Stomach smooth muscle (tissue), 2 donors: ENCODE measurements around the gene FOS.
"Not testable (repeated sequence)": the region's sequence is repeated elsewhere in the genome, so short reads cannot be mapped to it uniquely, and the experiment has no call there.

Experiments
- H3K27ac ChIP-seq: one replicate; pipeline ENCODE4 v1.7.0; 2013; ENCODE audit warnings: mild to moderate bottlenecking, low read length, inconsistent platforms
- H3K27me3 ChIP-seq, 2 donors: one replicate each; pipeline ENCODE4 v1.7.0; 2013; ENCODE audit warnings: low read length in 2 of 2; ENCODE audit not compliant: insufficient read depth in 2 of 2, control insufficient read depth in 1 of 2
- H3K36me3 ChIP-seq, 2 donors: one replicate each; pipeline ENCODE4 v1.7.0; 2013; ENCODE audit warnings: low read length in 2 of 2; ENCODE audit not compliant: control insufficient read depth in 2 of 2, insufficient read depth in 2 of 2
- H3K4me1 ChIP-seq: one replicate; pipeline ENCODE4 v1.7.0; 2013; ENCODE audit warnings: low read length; ENCODE audit not compliant: control insufficient read depth, insufficient read depth
- H3K4me3 ChIP-seq, 2 donors: one replicate each; pipeline ENCODE4 v1.7.0; 2013; ENCODE audit warnings: low read length in 2 of 2
- H3K9ac ChIP-seq, 2 donors: one replicate each; pipeline ENCODE4 v1.7.0; 2013; ENCODE audit warnings: low read length in 2 of 2, mild to moderate bottlenecking in 1 of 2
- H3K9me3 ChIP-seq, 2 donors: one replicate each; pipeline ENCODE4 v1.7.0; 2013; ENCODE audit warnings: low read length in 2 of 2; ENCODE audit not compliant: control insufficient read depth in 2 of 2
- donor health status: healthy.
- donor health status: Pancreatic carcinoma.

The FOS gene

DNA sequence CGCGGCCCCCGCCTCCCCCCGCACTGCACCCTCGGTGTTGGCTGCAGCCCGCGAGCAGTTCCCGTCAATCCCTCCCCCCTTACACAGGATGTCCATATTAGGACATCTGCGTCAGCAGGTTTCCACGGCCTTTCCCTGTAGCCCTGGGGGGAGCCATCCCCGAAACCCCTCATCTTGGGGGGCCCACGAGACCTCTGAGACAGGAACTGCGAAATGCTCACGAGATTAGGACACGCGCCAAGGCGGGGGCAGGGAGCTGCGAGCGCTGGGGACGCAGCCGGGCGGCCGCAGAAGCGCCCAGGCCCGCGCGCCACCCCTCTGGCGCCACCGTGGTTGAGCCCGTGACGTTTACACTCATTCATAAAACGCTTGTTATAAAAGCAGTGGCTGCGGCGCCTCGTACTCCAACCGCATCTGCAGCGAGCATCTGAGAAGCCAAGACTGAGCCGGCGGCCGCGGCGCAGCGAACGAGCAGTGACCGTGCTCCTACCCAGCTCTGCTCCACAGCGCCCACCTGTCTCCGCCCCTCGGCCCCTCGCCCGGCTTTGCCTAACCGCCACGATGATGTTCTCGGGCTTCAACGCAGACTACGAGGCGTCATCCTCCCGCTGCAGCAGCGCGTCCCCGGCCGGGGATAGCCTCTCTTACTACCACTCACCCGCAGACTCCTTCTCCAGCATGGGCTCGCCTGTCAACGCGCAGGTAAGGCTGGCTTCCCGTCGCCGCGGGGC lies at the start of gene FOS:
Gene FOS (plus strand): TSS at position 407 of the 731 bp plus-strand sequence. CDS start 155 bp downstream, at position 562.
- Histone ChIP-seq H3K27ac (peak within 1 kb of the TSS; percentile 99), H3K27me3 (no peaks in the 10 kb centered on the region), H3K9ac (peak within 1 kb of the TSS; percentile 89 to 97), H3K4me1 (peaks cover 50% of the 10 kb centered on the region), H3K4me3 (peak within 1 kb of the TSS; percentile 96), H3K36me3 (peaks cover 14 to 23% of the 10 kb centered on the region in 2 donors), H3K9me3 (no peaks in the 10 kb centered on the region)

DNA sequence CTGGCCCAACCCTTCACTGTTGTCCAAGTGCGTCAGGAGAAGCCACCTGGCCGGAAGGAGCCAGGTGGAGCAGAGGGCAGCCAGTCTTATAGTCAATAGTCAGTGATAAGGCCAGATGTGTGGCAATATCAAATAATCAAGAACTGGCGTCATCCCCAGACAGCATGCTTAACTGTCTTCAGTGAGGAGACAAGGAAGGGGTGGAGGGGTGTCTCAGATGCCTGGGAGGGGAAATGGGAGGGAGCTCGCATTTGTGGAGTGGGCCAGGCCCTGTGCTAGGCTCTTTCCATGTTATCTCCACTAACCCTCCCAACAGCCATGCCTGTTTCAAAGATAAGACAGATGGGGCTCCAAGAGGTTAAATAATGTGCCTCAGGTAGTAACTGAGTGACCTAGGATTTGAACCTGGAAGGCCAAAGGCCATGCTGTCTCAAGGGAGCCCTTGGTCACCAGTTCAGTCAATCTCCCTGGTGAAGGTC lies 48.9 kb upstream of the FOS start:
- Histone ChIP-seq H3K4me1 (peaks cover 4% of the 10 kb centered on the region), H3K36me3 (no peaks in the 10 kb centered on the region), H3K9ac (no peak overlapping the region), H3K9me3 (no peaks in the 10 kb centered on the region), H3K4me3 (no peak overlapping the region), H3K27ac (no peak overlapping the region), H3K27me3 (no peaks in the 10 kb centered on the region)

DNA sequence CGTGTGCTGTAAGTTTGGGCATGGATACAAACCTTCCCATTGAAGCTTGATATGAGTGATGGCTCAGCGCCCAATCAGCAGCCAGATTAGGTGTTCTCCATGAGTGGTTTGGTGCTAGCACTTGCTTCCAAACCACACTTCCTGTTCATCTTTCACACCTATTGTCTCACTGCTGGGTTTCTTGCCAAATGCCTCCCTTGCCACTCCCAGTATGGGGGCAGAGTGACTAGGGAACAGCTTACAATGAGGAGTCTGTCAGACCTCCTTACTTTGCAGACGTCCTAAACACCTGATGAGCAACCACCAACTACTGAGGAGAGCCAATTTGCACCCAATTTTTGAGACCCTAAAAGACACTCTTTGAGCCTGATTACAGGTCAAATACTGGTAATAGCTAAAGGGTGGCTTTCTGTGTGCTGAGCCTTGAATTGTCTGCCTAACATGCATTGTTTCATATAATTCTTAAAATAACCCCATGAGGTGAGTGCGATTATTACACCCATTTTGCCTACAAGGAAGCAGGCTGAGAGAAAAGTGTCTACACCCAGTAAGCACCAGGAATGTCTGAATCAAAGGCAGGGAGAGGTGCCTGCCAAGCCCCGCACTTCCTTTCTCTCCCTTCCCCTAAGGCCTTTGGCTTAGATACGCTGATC lies 48.4 kb upstream of the FOS start:
- Histone ChIP-seq H3K9ac (no peak overlapping the region), H3K36me3 (no peaks in the 10 kb centered on the region), H3K27ac (no peak overlapping the region), H3K9me3 (no peaks in the 10 kb centered on the region), H3K27me3 (no peaks in the 10 kb centered on the region), H3K4me3 (no peak overlapping the region), H3K4me1 (peaks cover 4% of the 10 kb centered on the region)

DNA sequence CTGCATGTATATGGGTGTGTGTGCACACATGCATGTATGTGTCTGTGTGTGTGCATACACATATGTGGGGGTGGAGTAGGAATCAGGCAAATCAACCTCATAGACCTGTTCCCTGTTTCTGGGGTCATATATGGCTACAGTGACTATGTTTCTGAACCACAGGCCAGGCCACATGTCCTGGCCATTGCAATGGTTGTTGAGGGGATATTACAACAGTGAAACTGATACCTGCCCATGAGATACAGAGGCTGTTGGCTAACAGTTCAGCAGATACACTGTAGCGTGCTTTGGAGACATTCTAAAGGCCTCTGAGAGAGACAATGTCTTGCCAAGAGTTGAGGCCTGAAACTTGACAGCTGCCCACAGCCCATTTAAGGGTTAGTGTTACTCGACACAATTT lies 47.3 kb upstream of the FOS start:
- Histone ChIP-seq H3K27me3 (no peaks in the 10 kb centered on the region), H3K27ac (no peak overlapping the region), H3K4me1 (peaks cover 4% of the 10 kb centered on the region), H3K36me3 (no peaks in the 10 kb centered on the region), H3K4me3 (no peak overlapping the region), H3K9me3 (no peaks in the 10 kb centered on the region), H3K9ac (no peak overlapping the region)

DNA sequence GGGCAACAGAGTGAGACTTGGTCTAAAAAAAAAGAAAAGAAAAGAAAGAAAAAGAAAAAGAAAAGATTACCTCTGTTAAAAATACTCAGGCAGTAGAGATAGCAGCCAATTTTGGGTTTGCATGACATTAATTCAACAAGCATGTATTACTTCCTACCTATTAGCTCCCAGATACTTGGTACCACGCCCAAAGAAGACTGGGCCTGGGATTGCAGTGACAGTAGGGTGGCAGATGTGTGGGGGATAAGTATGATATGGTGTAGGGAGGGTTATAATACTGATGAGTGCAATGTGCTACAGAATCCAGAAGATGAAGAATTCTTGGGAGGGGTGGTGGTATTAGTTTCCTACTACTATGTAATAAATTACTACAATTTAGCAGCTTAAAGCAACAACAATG lies 46.4 kb upstream of the FOS start:
- Histone ChIP-seq H3K4me1 (peaks cover 12% of the 10 kb centered on the region), H3K27me3 (no peaks in the 10 kb centered on the region), H3K9me3 (no peaks in the 10 kb centered on the region), H3K36me3 (no peaks in the 10 kb centered on the region), H3K27ac (no peak overlapping the region), H3K4me3 (no peak overlapping the region), H3K9ac (no peak overlapping the region)

DNA sequence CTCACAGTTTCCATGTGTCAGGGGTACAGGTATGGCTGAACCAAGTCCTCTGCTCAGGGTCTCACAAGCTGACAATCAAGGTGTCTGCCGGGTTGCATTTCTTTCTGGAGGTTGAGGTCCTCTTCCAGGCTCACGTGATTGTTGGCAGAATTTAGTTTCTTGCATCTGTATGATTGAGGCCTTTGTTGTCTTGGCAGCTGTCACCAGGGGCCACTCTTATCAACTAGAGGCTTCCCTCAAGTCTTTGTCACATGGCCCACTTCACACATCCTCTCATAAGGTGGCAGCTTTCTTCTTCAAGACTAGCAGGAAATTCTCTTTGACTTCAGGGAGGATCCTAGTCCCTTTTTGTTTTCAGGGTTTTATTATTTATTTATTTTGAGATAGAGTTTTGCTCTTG lies 46.0 kb upstream of the FOS start:
- Histone ChIP-seq H3K9me3 (no peaks in the 10 kb centered on the region), H3K9ac (no peak overlapping the region), H3K27ac (no peak overlapping the region), H3K4me3 (no peak overlapping the region), H3K27me3 (no peaks in the 10 kb centered on the region), H3K36me3 (no peaks in the 10 kb centered on the region), H3K4me1 (peaks cover 17% of the 10 kb centered on the region)

DNA sequence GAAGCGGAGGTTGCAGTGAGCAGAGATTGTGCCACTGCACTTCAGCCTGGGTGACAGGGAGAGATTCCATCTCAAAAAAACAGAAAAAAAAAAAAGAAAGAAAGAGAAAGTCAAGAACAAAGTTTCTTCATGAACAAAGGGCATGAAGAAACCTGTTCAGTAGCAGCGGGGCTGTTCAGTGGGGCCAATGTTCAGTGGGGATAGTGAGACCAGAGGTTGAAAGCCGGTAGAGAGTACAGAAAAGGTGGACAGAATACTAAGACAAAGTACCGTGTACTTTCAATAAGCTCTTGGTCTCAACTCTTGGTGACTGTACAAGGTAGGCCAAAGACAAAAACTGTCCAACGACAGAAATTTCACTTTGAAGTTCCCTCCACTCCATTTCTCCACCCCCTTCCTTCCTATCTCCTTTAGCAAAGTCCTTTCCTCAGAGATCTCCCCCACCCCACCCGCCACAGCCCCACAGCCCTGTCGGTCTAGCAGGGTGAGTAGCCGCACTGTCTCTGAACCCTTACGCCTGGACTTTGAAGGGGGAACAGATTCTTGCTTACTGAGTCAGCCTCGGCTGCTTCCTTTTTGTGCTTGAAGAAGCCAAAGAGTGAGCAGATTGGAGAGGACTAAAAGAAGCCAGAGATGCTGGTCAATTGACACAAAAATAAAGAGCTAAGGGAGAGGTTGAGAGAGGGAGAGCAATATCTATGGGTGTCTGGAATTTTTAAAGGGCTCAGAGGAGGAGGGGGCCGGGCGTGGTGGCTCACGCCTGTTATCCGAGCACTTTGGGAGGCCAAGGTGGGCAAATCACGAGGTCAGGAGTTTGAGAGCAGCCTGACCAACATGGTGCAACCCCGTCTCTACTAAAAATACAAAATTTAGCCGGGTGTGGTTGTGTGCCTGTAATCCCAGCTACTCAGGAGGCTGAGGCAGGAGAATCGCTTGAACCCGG lies 44.2 kb upstream of the FOS start:
- no peaks in the 10 kb centered on the region for H3K36me3 ChIP-seq
- no peaks in the 10 kb centered on the region for H3K27me3 ChIP-seq
- no peak overlapping the region for H3K9ac ChIP-seq
- H3K4me3 ChIP-seq = no peak overlapping the region
- no peaks in the 10 kb centered on the region for H3K9me3 ChIP-seq
- H3K27ac ChIP-seq = no peak overlapping the region
- H3K4me1 ChIP-seq = peaks cover 33% of the 10 kb centered on the region

DNA sequence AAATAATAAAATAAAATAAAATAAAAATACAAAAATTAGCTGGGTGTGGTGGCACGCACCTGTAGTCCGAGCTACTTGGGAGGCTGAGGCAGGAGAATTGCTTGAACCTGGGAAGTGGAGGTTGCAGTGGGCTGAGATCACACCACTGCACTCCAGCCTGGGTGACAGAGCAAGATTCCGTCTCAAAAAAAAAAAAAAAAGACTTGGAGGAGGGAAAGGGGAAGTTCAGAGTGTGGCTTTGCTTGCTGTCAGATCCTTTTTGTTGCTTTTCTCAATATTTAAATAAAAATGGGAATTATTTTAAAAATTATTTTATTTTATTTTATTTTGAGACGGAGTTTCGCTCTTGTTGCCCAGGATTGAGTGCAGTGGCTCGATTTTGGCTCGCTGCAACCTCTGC lies 43.4 kb upstream of the FOS start:
- not testable (repeated sequence) for H3K36me3 ChIP-seq, H3K9ac ChIP-seq, H3K27me3 ChIP-seq, H3K9me3 ChIP-seq, H3K27ac ChIP-seq, H3K4me3 ChIP-seq
- peaks cover 37% of the 10 kb centered on the region for H3K4me1 ChIP-seq

DNA sequence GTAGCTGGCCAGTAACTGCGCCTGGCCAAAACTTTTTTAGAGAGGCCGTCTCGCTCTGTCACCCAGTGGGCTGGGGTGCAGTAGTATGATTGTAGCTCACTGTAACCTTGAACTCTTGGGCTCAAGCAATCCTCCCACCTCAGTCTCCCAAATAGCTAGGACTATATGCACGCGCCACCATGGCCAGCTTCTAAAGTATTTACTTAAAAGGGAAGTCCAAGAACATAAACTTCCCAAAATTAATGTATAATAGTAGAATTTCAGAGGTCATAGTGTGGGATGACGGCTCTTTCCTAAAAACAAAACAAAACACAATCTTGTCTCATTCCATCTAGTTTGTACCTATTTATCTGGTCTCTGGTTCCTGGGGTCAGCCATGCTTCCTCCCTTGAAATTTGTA lies 42.2 kb upstream of the FOS start:
- peaks cover 43% of the 10 kb centered on the region for H3K4me1 ChIP-seq
- no peaks in the 10 kb centered on the region for H3K27me3 ChIP-seq
- peak overlapping the region; percentile 91 for H3K27ac ChIP-seq
- H3K9me3 ChIP-seq = no peaks in the 10 kb centered on the region
- H3K9ac ChIP-seq = no peak overlapping the region
- H3K36me3 ChIP-seq = no peaks in the 10 kb centered on the region
- no peak overlapping the region for H3K4me3 ChIP-seq

DNA sequence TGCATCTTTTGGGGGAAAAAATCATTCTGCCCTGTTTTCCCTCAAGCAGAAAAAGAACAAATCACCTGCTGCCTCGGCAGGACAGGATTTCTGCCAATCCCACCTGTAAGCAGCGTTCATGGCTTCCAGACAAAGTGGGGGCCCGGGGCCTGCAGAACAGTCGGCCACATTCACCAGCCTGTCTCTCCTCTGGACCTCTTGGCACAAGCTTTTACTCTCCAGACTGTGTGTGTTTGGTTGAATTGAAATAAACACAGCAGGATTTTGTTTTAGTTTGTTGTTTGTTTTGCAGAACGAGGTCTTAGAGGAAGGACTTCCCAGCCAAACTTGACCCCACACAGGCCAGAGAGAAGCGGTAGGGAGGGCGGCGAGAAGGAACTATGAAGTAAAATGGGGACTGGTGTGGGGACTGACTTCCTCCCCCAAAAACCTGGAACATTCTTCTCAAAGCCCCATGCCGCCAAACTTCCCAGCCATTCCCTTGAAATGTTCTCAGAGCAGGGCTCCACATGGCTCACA lies 41.7 kb upstream of the FOS start:
- Histone ChIP-seq H3K4me1 (peaks cover 43% of the 10 kb centered on the region), H3K4me3 (peak overlapping the region in 1 of 2 donors; percentile 49), H3K27me3 (no peaks in the 10 kb centered on the region), H3K27ac (peak overlapping the region; percentile 91), H3K9ac (peak overlapping the region; percentile 38 to 43), H3K9me3 (no peaks in the 10 kb centered on the region), H3K36me3 (no peaks in the 10 kb centered on the region)
